Smooth muscle cell (in vitro differentiated cells): Measurements from ENCODE around the gene ZNF814. TPM values are rescaled to one million over a fixed set of nuclear protein-coding genes. Genes with fewer than 3 reads are reported as not detected.
"Not testable (repeated sequence)": the region's sequence is repeated elsewhere in the genome, so short reads cannot be mapped to it uniquely, and the experiment has no call there.

ENCODE experiments used
- DNase-seq: peaks from one replicate; lab custom pipeline; 2025; ENCODE audit not compliant: unreplicated experiment; lab: John Stamatoyannopoulos, UW
- H2AFZ ChIP-seq: fragments of 200-600 bp; sonication (generic); 2 replicates; pipeline ENCODE4 v1.6.0; 2016; ENCODE audit warnings: antibody characterized with exemption, low read depth, mild to moderate bottlenecking
- H3F3A ChIP-seq: fragments of 200-600 bp; sonication (generic); 2 replicates; pipeline ENCODE4 v1.6.0; 2017; ENCODE audit warnings: antibody characterized with exemption, low read depth
- H3K27ac ChIP-seq: fragments of 200-600 bp; sonication (generic); 2 replicates; pipeline ENCODE4 v1.5.1; 2016; ENCODE audit warnings: low read depth, mild to moderate bottlenecking
- H3K27me3 ChIP-seq: fragments of 200-600 bp; sonication (generic); 2 replicates; pipeline ENCODE4 v1.6.1; 2016; ENCODE audit warnings: low read depth, mild to moderate bottlenecking
- H3K36me3 ChIP-seq: fragments of 200-600 bp; sonication (generic); 2 replicates; pipeline ENCODE4 v1.5.1; 2016; ENCODE audit warnings: low read depth
- H3K4me1 ChIP-seq: fragments of 200-600 bp; sonication (generic); 2 replicates; pipeline ENCODE4 v1.5.1; 2016; ENCODE audit warnings: low read depth
- H3K4me2 ChIP-seq: fragments of 200-600 bp; sonication (generic); 2 replicates; pipeline ENCODE4 v1.6.0; 2016; ENCODE audit warnings: mild to moderate bottlenecking
- H3K4me3 ChIP-seq: fragments of 200-600 bp; sonication (generic); 2 replicates; pipeline ENCODE4 v1.5.1; 2016; ENCODE audit warnings: mild to moderate bottlenecking
- H3K79me2 ChIP-seq: fragments of 200-600 bp; sonication (generic); 2 replicates; pipeline ENCODE4 v1.6.0; 2016; ENCODE audit warnings: low read depth, mild to moderate bottlenecking
- H3K9ac ChIP-seq: fragments of 200-600 bp; sonication (generic); 2 replicates; pipeline ENCODE4 v1.6.0; 2016; ENCODE audit warnings: low read depth
- H3K9me3 ChIP-seq: fragments of 200-600 bp; sonication (generic); replicated peaks from 2 replicates; pipeline ENCODE4 v1.5.1; 2016; ENCODE audit warnings: low read depth
- H4K20me1 ChIP-seq: fragments of 200-600 bp; sonication (generic); 2 replicates; pipeline ENCODE4 v1.6.0; 2016; ENCODE audit warnings: low read depth
- CTCF ChIP-seq: fragments of 200-600 bp; sonication (generic); IDR thresholded peaks from 2 replicates; pipeline ENCODE4 v1.5.1; 2017; ENCODE audit warnings: borderline replicate concordance, mild to moderate bottlenecking, antibody characterized with exemption; ENCODE audit not compliant: insufficient read depth, poor library complexity, severe bottlenecking
- WGBS: methylation state at CpG from one replicate; pipeline ENCODE4 v1.1.7; 2016; ENCODE audit warnings: low lambda C conversion rate; 5-methylcytosine and 5-hydroxymethylcytosine counted together
- polyA plus RNA-seq: library from polyadenylated mRNA; unstranded; fragments of >200 nt; fragmentation: Nextera tagmentation; extraction: Ambion mirVana; gene quantifications from 2 replicates; pipeline ENCODE4 v1.2.1, GENCODE V29; 2016
- total RNA-seq: library from RNA; depleted of rRNA; stranded (reverse); fragments of >200 nt; gene quantifications from 2 replicates; pipeline ENCODE4 v1.2.3, GENCODE V29; 2014

ZNF814 gene
- total and polyA plus RNA-seq, 2 experiments from 2014 or later: 9.7 to 16.7 TPM

- peak overlapping the region; percentile 83 for H3K9ac ChIP-seq
Measured at GRCh38 chr19:57888107-57888559, 704 bp downstream of the ZNF814 start.

GRCh38 chr19:57887195-57887941 is 1.5 kb downstream of the ZNF814 start:
- H3K9ac ChIP-seq: peak overlapping the region; percentile 83
- no peak for TF ChIP-seq CTCF
- no peaks in the 10 kb centered on the region for H3F3A ChIP-seq
- no peaks in the 10 kb centered on the region for H3K9me3 ChIP-seq
- peak overlapping the region; percentile 75 for H3K4me3 ChIP-seq
- peaks cover 7% of the 10 kb centered on the region for H4K20me1 ChIP-seq
- H3K4me1 ChIP-seq: peaks cover 13% of the 10 kb centered on the region
- no peak overlapping the region for H2AFZ ChIP-seq
- no peaks in the 10 kb centered on the region for H3K36me3 ChIP-seq
- H3K4me2 ChIP-seq: peak overlapping the region; percentile 91
- H3K79me2 ChIP-seq: peaks cover 55% of the 10 kb centered on the region
- peak overlapping the region; percentile 95 for H3K27ac ChIP-seq
- WGBS: 8% methylated on average over 6 of the region's 6 CpGs
- DNase-seq: no peak
- no peaks in the 10 kb centered on the region for H3K27me3 ChIP-seq

More at GRCh38 chr19:57888107-57888559, 704 bp downstream of the ZNF814 start:
- peak overlapping the region; percentile 75 for H3K4me3 ChIP-seq
- H3K27ac ChIP-seq: peak overlapping the region; percentile 95
- H2AFZ ChIP-seq: peak overlapping the region; percentile 57
- no peaks in the 10 kb centered on the region for H3F3A ChIP-seq
- H3K4me1 ChIP-seq: peaks cover 13% of the 10 kb centered on the region
- peaks cover 7% of the 10 kb centered on the region for H4K20me1 ChIP-seq
- H3K27me3 ChIP-seq: no peaks in the 10 kb centered on the region
- peaks cover 49% of the 10 kb centered on the region for H3K79me2 ChIP-seq
- TF ChIP-seq CTCF: no peak
- no peaks in the 10 kb centered on the region for H3K9me3 ChIP-seq
- DNase-seq: no peak
- WGBS: 2% methylated on average over 8 of the region's 8 CpGs
- H3K36me3 ChIP-seq: no peaks in the 10 kb centered on the region
- peak overlapping the region; percentile 91 for H3K4me2 ChIP-seq

- Histone ChIP-seq H4K20me1 (peaks cover 7% of the 10 kb centered on the region), H3K36me3 (no peaks in the 10 kb centered on the region), H3K4me1 (peaks cover 13% of the 10 kb centered on the region), H3K9ac (no peak overlapping the region), H3K27ac (no peak overlapping the region), H3F3A (no peaks in the 10 kb centered on the region), H2AFZ (no peak overlapping the region), H3K4me3 (no peak overlapping the region), H3K27me3 (no peaks in the 10 kb centered on the region), H3K4me2 (no peak overlapping the region), H3K9me3 (no peaks in the 10 kb centered on the region), H3K79me2 (peaks cover 55% of the 10 kb centered on the region)
- TF ChIP-seq CTCF: no peak
- no peak for DNase-seq
- 79% methylated on average over 3 of the region's 3 CpGs for WGBS
Measured at GRCh38 chr19:57886046-57886445, 2.8 kb downstream of the ZNF814 start.

GRCh38 chr19:57873883-57874799 is 14.7 kb downstream of the ZNF814 start:
- H3K27ac ChIP-seq, H3K4me2 ChIP-seq, H2AFZ ChIP-seq, H3K4me1 ChIP-seq, H3K27me3 ChIP-seq, H3K9ac ChIP-seq, H4K20me1 ChIP-seq, H3K4me3 ChIP-seq, DNase-seq: not testable (repeated sequence)
- Histone ChIP-seq H3K9me3 (peaks cover 30% of the 10 kb centered on the region), H3K79me2 (peaks cover 20% of the 10 kb centered on the region), H3K36me3 (peaks cover 44% of the 10 kb centered on the region), H3F3A (peaks cover 22% of the 10 kb centered on the region)
- WGBS: 99% methylated on average over 8 of the region's 8 CpGs
